GM23338 (cell line): ENCODE measurements around the gene PLXNA2. TPM values are rescaled to one million over a fixed set of nuclear protein-coding genes. Genes with fewer than 3 reads are reported as not detected.

Source experiments
- ATAC-seq: fragments of 200-7000 bp; cut with Tn5 transposase; 3 replicates; pipeline ENCODE4 v1.9.1; 2020
- DNase-seq: peaks from one replicate; pipeline ENCODE4 v3.0.0-alpha.2; 2015; ENCODE audit warnings: low spot score
- H2AFZ ChIP-seq: fragments of 200-600 bp; sonication (generic); 2 replicates; pipeline ENCODE4 v1.8.0; 2016; ENCODE audit warnings: antibody characterized with exemption, mild to moderate bottlenecking, moderate library complexity
- H3F3A ChIP-seq: fragments of 200-600 bp; sonication (generic); replicated peaks from 2 replicates; pipeline ENCODE4 v1.8.0; 2017; ENCODE audit warnings: antibody characterized with exemption, mixed run types, low read depth
- H3K27ac ChIP-seq: fragments of 200-600 bp; sonication (generic); 2 replicates; pipeline ENCODE4 v1.6.1; 2016; ENCODE audit warnings: low read depth
- H3K27me3 ChIP-seq: fragments of 200-600 bp; sonication (generic); 2 replicates; pipeline ENCODE4 v1.8.0; 2016; ENCODE audit warnings: mild to moderate bottlenecking, mixed run types, moderate library complexity; ENCODE audit not compliant: insufficient read depth
- H3K36me3 ChIP-seq: fragments of 200-600 bp; sonication (generic); 2 replicates; pipeline ENCODE4 v1.8.0; 2016; ENCODE audit warnings: mild to moderate bottlenecking; ENCODE audit not compliant: insufficient read depth
- H3K4me1 ChIP-seq: fragments of 200-600 bp; sonication (generic); 2 replicates; pipeline ENCODE4 v1.8.0; 2016; ENCODE audit warnings: mild to moderate bottlenecking, moderate library complexity; ENCODE audit not compliant: insufficient read depth
- H3K4me2 ChIP-seq: fragments of 200-600 bp; sonication (generic); 2 replicates; pipeline ENCODE4 v1.7.1; 2017; ENCODE audit warnings: mixed run types
- H3K4me3 ChIP-seq: fragments of 200-600 bp; sonication (generic); 2 replicates; pipeline ENCODE4 v1.6.1; 2016; ENCODE audit warnings: mixed run types
- H3K79me2 ChIP-seq: fragments of 200-600 bp; sonication (generic); replicated peaks from 2 replicates; pipeline ENCODE4 v1.8.0; 2017; ENCODE audit warnings: mild to moderate bottlenecking; ENCODE audit not compliant: insufficient read depth
- H3K9me2 ChIP-seq: fragments of 200-600 bp; sonication (generic); 2 replicates; pipeline ENCODE4 v1.8.0; 2017; ENCODE audit not compliant: insufficient read depth
- H4K20me1 ChIP-seq: fragments of 200-600 bp; sonication (generic); replicated peaks from 2 replicates; pipeline ENCODE4 v1.8.0; 2017; ENCODE audit warnings: mild to moderate bottlenecking; ENCODE audit not compliant: insufficient read depth
- H3K27ac Mint-ChIP-seq: 2 replicates; pipeline ENCODE4 v1.8.0; 2020; ENCODE audit warnings: inconsistent platforms, mild to moderate bottlenecking, moderate library complexity, mixed read lengths
- H3K27me3 Mint-ChIP-seq: 3 replicates; pipeline ENCODE4 v1.8.0; 2022; ENCODE audit warnings: low read depth, mild to moderate bottlenecking, moderate library complexity, mixed read lengths, inconsistent platforms; ENCODE audit not compliant: insufficient read depth, poor library complexity
- H3K36me3 Mint-ChIP-seq: 3 replicates; pipeline ENCODE4 v1.8.0; 2021; ENCODE audit warnings: low read depth, mild to moderate bottlenecking, inconsistent platforms, moderate library complexity, mixed read lengths
- H3K4me1 Mint-ChIP-seq: 3 replicates; pipeline ENCODE4 v1.8.0; 2020; ENCODE audit warnings: mild to moderate bottlenecking, inconsistent platforms, mixed read lengths
- H3K4me3 Mint-ChIP-seq: 3 replicates; pipeline ENCODE4 v1.8.0; 2021; ENCODE audit warnings: moderate library complexity, mild to moderate bottlenecking, inconsistent platforms, mixed read lengths
- H3K9me3 Mint-ChIP-seq: 3 replicates; pipeline ENCODE4 v1.8.0; 2020; ENCODE audit warnings: moderate library complexity, mild to moderate bottlenecking, inconsistent platforms, mixed read lengths
- CREB1 ChIP-seq: fragments of 250-450 bp; sonication (Bioruptor Pico); IDR thresholded peaks from 2 replicates; pipeline ENCODE4 v1.5.0; 2020; ENCODE audit warnings: low read depth, mild to moderate bottlenecking, moderate library complexity
- EZH2 ChIP-seq: fragments of 200-600 bp; sonication (generic); IDR thresholded peaks from one replicate; pipeline ENCODE4 v1.8.0; 2017; ENCODE audit warnings: antibody characterized with exemption, mild to moderate bottlenecking, low read depth; ENCODE audit not compliant: unreplicated experiment
- JUNB ChIP-seq: IDR thresholded peaks from one replicate; pipeline ENCODE4 v1.6.1; 2016; ENCODE audit warnings: antibody characterized with exemption; ENCODE audit not compliant: unreplicated experiment
- NANOG ChIP-seq: IDR thresholded peaks from 2 replicates; pipeline ENCODE4 v1.6.1; 2016; ENCODE audit warnings: antibody characterized with exemption, borderline replicate concordance
- POLR2AphosphoS5 ChIP-seq: IDR thresholded peaks from 2 replicates; pipeline ENCODE4 v1.6.1; 2016; ENCODE audit warnings: antibody characterized with exemption, low read depth
- REST ChIP-seq: IDR thresholded peaks from one replicate; pipeline ENCODE4 v1.6.1; 2018; ENCODE audit warnings: antibody characterized with exemption; ENCODE audit not compliant: unreplicated experiment
- STAT1 ChIP-seq: IDR thresholded peaks from one replicate; pipeline ENCODE4 v1.6.1; 2016; ENCODE audit warnings: antibody characterized with exemption; ENCODE audit not compliant: unreplicated experiment
- ZNF114 ChIP-seq: fragments of 250-450 bp; sonication (Bioruptor Pico); IDR thresholded peaks from 2 replicates; pipeline ENCODE4 v1.5.0; 2020; ENCODE audit warnings: mild to moderate bottlenecking, moderate library complexity
- ZNF331 ChIP-seq: fragments of 250-450 bp; sonication (Bioruptor Pico); IDR thresholded peaks from 2 replicates; pipeline ENCODE4 v1.5.0; 2020; ENCODE audit warnings: low read depth, mild to moderate bottlenecking, moderate library complexity
- polyA plus RNA-seq: library from polyadenylated mRNA; unstranded; fragments of >200 nt; fragmentation: Nextera tagmentation; extraction: Ambion mirVana; gene quantifications from 2 replicates; pipeline ENCODE4 v1.2.1, GENCODE V29; 2016
- total RNA-seq: library from RNA; depleted of rRNA; stranded (reverse); fragments of >200 nt; shearing (Covaris generic); gene quantifications from 2 replicates; pipeline ENCODE4 v1.2.3, GENCODE V29; 2014

Gene PLXNA2
- total and polyA plus RNA-seq, 2 experiments from 2014 or later = 0.40 to 1.8 TPM

GRCh38 chr1:208080396-208081286 lies 163.5 kb downstream of the PLXNA2 start (continued):
- no peak for TF ChIP-seq ZNF114
- TF ChIP-seq POLR2AphosphoS5 = no peak
- no peak for TF ChIP-seq STAT1
- TF ChIP-seq NANOG = no peak
- no peak for TF ChIP-seq ZNF331 (CRISPR knock-in tag)

- DNase-seq (no peak), ATAC-seq (no peak)
- H3K27me3 ChIP-seq = no peaks in the 10 kb centered on the region
- no peak overlapping the region for H3K27ac Mint-ChIP-seq
- H3K27ac ChIP-seq = no peak overlapping the region
- no peaks in the 10 kb centered on the region for H4K20me1 ChIP-seq
- no peaks in the 10 kb centered on the region for H3K36me3 Mint-ChIP-seq
- H2AFZ ChIP-seq = no peak overlapping the region
- TF ChIP-seq EZH2 = no peak
- no peak for TF ChIP-seq ZNF114
- no peak for TF ChIP-seq ZNF331 (CRISPR knock-in tag)
- TF ChIP-seq REST = no peak
- peaks cover 9% of the 10 kb centered on the region for H3K27me3 Mint-ChIP-seq
- H3K36me3 ChIP-seq = no peaks in the 10 kb centered on the region
- no peaks in the 10 kb centered on the region for H3K79me2 ChIP-seq
- no peak overlapping the region for H3K4me3 ChIP-seq
- no peak overlapping the region for H3K4me2 ChIP-seq
- peaks cover 11% of the 10 kb centered on the region for H3K4me1 ChIP-seq
- H3F3A ChIP-seq = no peaks in the 10 kb centered on the region
- no peak overlapping the region for H3K4me3 Mint-ChIP-seq
- no peaks in the 10 kb centered on the region for H3K9me2 ChIP-seq
- H3K9me3 Mint-ChIP-seq = no peaks in the 10 kb centered on the region
- peaks cover 29% of the 10 kb centered on the region for H3K4me1 Mint-ChIP-seq
Observed at GRCh38 chr1:208079161-208079560, 165.0 kb downstream of the PLXNA2 start.

- no peak overlapping the region for H3K27ac Mint-ChIP-seq
- H3K4me3 Mint-ChIP-seq = no peak overlapping the region
- H3K27me3 Mint-ChIP-seq = peaks cover 11% of the 10 kb centered on the region
- Histone ChIP-seq H3K27ac (no peak overlapping the region), H3K4me1 (peaks cover 7% of the 10 kb centered on the region), H3F3A (no peaks in the 10 kb centered on the region), H3K4me2 (no peak overlapping the region), H3K27me3 (no peaks in the 10 kb centered on the region), H3K79me2 (no peaks in the 10 kb centered on the region), H3K9me2 (no peaks in the 10 kb centered on the region), H2AFZ (no peak overlapping the region), H4K20me1 (no peaks in the 10 kb centered on the region), H3K4me3 (no peak overlapping the region), H3K36me3 (no peaks in the 10 kb centered on the region)
- DNase-seq (no peak), ATAC-seq (no peak)
- H3K9me3 Mint-ChIP-seq = no peaks in the 10 kb centered on the region
- H3K36me3 Mint-ChIP-seq = no peaks in the 10 kb centered on the region
- H3K4me1 Mint-ChIP-seq = peaks cover 28% of the 10 kb centered on the region
- TF ChIP-seq JUNB (no peak), STAT1 (no peak), REST (no peak), CREB1 (CRISPR knock-in tag) (no peak), EZH2 (no peak)
Observed at GRCh38 chr1:208078752-208079151, 165.4 kb downstream of the PLXNA2 start.
